H1 (cell line): ENCODE data around the gene MBD1. TPM values are rescaled to one million over a fixed set of nuclear protein-coding genes. Genes with fewer than 3 reads are reported as not detected.

Experiments
- CTCF ChIA-PET: fragments of 300-600 bp; sonication (Branson Sonifier 250); formaldehyde crosslinking; loops from one replicate; lab custom pipeline; 2021; ENCODE audit not compliant: partially characterized antibody; lab: Charles Lee
- POLR2A ChIA-PET: fragments of 300-600 bp; sonication (Branson Sonifier 250); formaldehyde crosslinking; loops from one replicate; lab custom pipeline; 2021; ENCODE audit warnings: inconsistent platforms; ENCODE audit not compliant: partially characterized antibody; lab: Charles Lee
- DNase-seq, 2 experiments: peaks; one replicate each; pipeline versions ENCODE4 v3.0.0 to v3.0.0-alpha.2; 2010 to 2022; ENCODE audit warnings: low spot score in 2 of 2, low read depth in 1 of 2, mixed read lengths in 1 of 2
- FAIRE-seq: peaks from 2 replicates; lab custom pipeline; 2011; peaks lifted over from hg19 to GRCh38; lab: Jason Lieb, UNC
- H2AFZ ChIP-seq: 2 replicates; pipeline ENCODE4 v1.8.1; 2012; ENCODE audit warnings: low read length, inconsistent platforms
- H2AK5ac ChIP-seq: 2 replicates; pipeline ENCODE4 v1.6.1; 2013; ENCODE audit warnings: low read depth, low read length
- H2BK120ac ChIP-seq: replicated peaks from 2 replicates; pipeline ENCODE3; 2013; ENCODE audit warnings: low read depth, low read length, inconsistent platforms
- H2BK12ac ChIP-seq: 2 replicates; pipeline ENCODE4 v1.6.1; 2013; ENCODE audit warnings: low read depth, low read length
- H2BK15ac ChIP-seq: 2 replicates; pipeline ENCODE4 v1.6.1; 2013; ENCODE audit warnings: low read length
- H2BK20ac ChIP-seq: 2 replicates; pipeline ENCODE4 v1.6.1; 2013; ENCODE audit warnings: low read length
- H2BK5ac ChIP-seq: 2 replicates; pipeline ENCODE4 v1.6.1; 2013; ENCODE audit warnings: low read depth, low read length
- H3K14ac ChIP-seq: 2 replicates; pipeline ENCODE4 v1.6.1; 2013; ENCODE audit warnings: inconsistent platforms; ENCODE audit not compliant: insufficient read length
- H3K18ac ChIP-seq: 2 replicates; pipeline ENCODE4 v1.6.1; 2013; ENCODE audit warnings: low read length; ENCODE audit errors: extremely low read depth
- H3K23ac ChIP-seq: 2 replicates; pipeline ENCODE4 v1.6.1; 2013; ENCODE audit warnings: inconsistent platforms; ENCODE audit not compliant: insufficient read length
- H3K23me2 ChIP-seq: 2 replicates; pipeline ENCODE4 v1.6.1; 2013; ENCODE audit warnings: low read depth, low read length
- H3K27ac ChIP-seq: 2 replicates; pipeline ENCODE4 v1.6.1; 2011; ENCODE audit warnings: low read depth, low read length, inconsistent platforms
- H3K27me3 ChIP-seq, 4 experiments: replicated peaks in 1 of 4; 1 replicate in 1 of 4; 2 replicates in 3 of 4; pipeline versions ENCODE4 v1.6.1 to v1.8.1; 2011 to 2013; ENCODE audit warnings: low read length in 3 of 4, mild to moderate bottlenecking in 3 of 4, inconsistent platforms in 2 of 4, mixed read lengths in 2 of 4, moderate library complexity in 1 of 4; ENCODE audit not compliant: control insufficient read depth in 3 of 4, insufficient read depth in 3 of 4; ENCODE audit errors: extremely low read depth in 1 of 4
- H3K36me3 ChIP-seq, 4 experiments: 2 replicates each; pipeline versions ENCODE4 v1.6.1 to v1.8.1; 2011 to 2013; ENCODE audit warnings: mild to moderate bottlenecking in 4 of 4, low read length in 3 of 4, moderate library complexity in 2 of 4, control low read depth in 1 of 4, inconsistent platforms in 1 of 4; ENCODE audit not compliant: insufficient read depth in 4 of 4, control insufficient read depth in 2 of 4
- H3K4ac ChIP-seq: replicated peaks from 2 replicates; pipeline ENCODE3; 2013; ENCODE audit warnings: low read length, low read depth, mixed read lengths, inconsistent platforms; ENCODE audit not compliant: insufficient read length
- H3K4me1 ChIP-seq, 4 experiments: replicated peaks in 1 of 4; 1 replicate in 1 of 4; 2 replicates in 3 of 4; pipeline versions ENCODE4 v1.6.1 to v1.8.1; 2011 to 2013; ENCODE audit warnings: low read length in 3 of 4, inconsistent platforms in 2 of 4, mixed read lengths in 1 of 4; ENCODE audit not compliant: insufficient read depth in 4 of 4, control insufficient read depth in 3 of 4
- H3K4me2 ChIP-seq, 2 experiments: 2 replicates each; pipeline versions ENCODE4 v1.6.1 to v1.8.1; 2011 to 2013; ENCODE audit warnings: low read depth in 2 of 2, low read length in 2 of 2, control low read depth in 1 of 2, inconsistent platforms in 1 of 2, mild to moderate bottlenecking in 1 of 2; ENCODE audit not compliant: insufficient read depth in 1 of 2
- H3K4me3 ChIP-seq, 4 experiments: fragments of 200-600, 300-600 bp in 1 of 4; sonication (generic), shearing (Covaris generic), sonication (Bioruptor Twin) in 1 of 4; 2 replicates each; pipeline versions ENCODE4 v1.5.1 to v1.8.1; 2011 to 2016; ENCODE audit warnings: low read length in 4 of 4, low read depth in 3 of 4, control low read depth in 2 of 4, inconsistent platforms in 2 of 4, mild to moderate bottlenecking in 2 of 4, mixed read lengths in 1 of 4, moderate library complexity in 1 of 4; ENCODE audit not compliant: insufficient read depth in 2 of 4; ENCODE audit errors: extremely low read depth in 1 of 4
- H3K56ac ChIP-seq: replicated peaks from 2 replicates; pipeline ENCODE3; 2013; ENCODE audit warnings: low read depth, mild to moderate bottlenecking, mixed read lengths, low read length, inconsistent platforms; ENCODE audit not compliant: insufficient read length
- H3K79me1 ChIP-seq: 2 replicates; pipeline ENCODE4 v1.6.1; 2013; ENCODE audit warnings: low read depth, low read length, control low read depth
- H3K79me2 ChIP-seq, 2 experiments: 2 replicates each; pipeline versions ENCODE4 v1.6.1 to v1.8.1; 2012 to 2013; ENCODE audit warnings: low read length in 2 of 2, mild to moderate bottlenecking in 2 of 2, inconsistent platforms in 1 of 2; ENCODE audit not compliant: insufficient read depth in 2 of 2, control insufficient read depth in 1 of 2
- H3K9ac ChIP-seq, 4 experiments: replicated peaks in 1 of 4; 1 replicate in 1 of 4; 2 replicates in 3 of 4; pipeline versions ENCODE4 v1.6.1 to v1.8.1; 2011 to 2013; ENCODE audit warnings: low read depth in 3 of 4, low read length in 3 of 4, control low read depth in 2 of 4, mild to moderate bottlenecking in 2 of 4, moderate library complexity in 2 of 4, inconsistent platforms in 1 of 4; ENCODE audit errors: extremely low read depth in 1 of 4
- H3K9me3 ChIP-seq, 2 experiments: 2 replicates each; pipeline versions ENCODE4 v1.6.1 to v1.8.1; 2012 to 2013; ENCODE audit warnings: mild to moderate bottlenecking in 2 of 2, moderate library complexity in 2 of 2, control low read depth in 1 of 2, inconsistent platforms in 1 of 2, low read depth in 1 of 2, low read length in 1 of 2, mixed read lengths in 1 of 2; ENCODE audit not compliant: insufficient read depth in 2 of 2
- H4K20me1 ChIP-seq, 2 experiments: replicated peaks in 1 of 2; 2 replicates each; pipeline versions ENCODE3 to v1.8.1; 2011 to 2013; ENCODE audit warnings: inconsistent platforms in 2 of 2, low read length in 2 of 2, mild to moderate bottlenecking in 1 of 2; ENCODE audit not compliant: insufficient read depth in 2 of 2, control insufficient read depth in 1 of 2
- H4K5ac ChIP-seq: 2 replicates; pipeline ENCODE4 v1.6.1; 2013; ENCODE audit warnings: low read length, low read depth, mixed read lengths, inconsistent platforms; ENCODE audit not compliant: insufficient read length
- H4K8ac ChIP-seq: 2 replicates; pipeline ENCODE4 v1.8.0; 2013; ENCODE audit warnings: mild to moderate bottlenecking, moderate library complexity, low read length, inconsistent platforms; ENCODE audit not compliant: insufficient read depth; ENCODE audit errors: extremely low read depth
- H4K91ac ChIP-seq: replicated peaks from 2 replicates; pipeline ENCODE3; 2013; ENCODE audit warnings: low read length, mixed read lengths, inconsistent platforms; ENCODE audit not compliant: insufficient read length
- BCL11A ChIP-seq, 2 experiments: IDR thresholded peaks; one replicate each; pipeline ENCODE4 v1.6.1; 2011; ENCODE audit warnings: low read depth in 2 of 2, low read length in 2 of 2, mild to moderate bottlenecking in 2 of 2
- CEBPB ChIP-seq: IDR thresholded peaks from 2 replicates; pipeline ENCODE4 v1.6.1; 2012; ENCODE audit warnings: low read depth, low read length
- CTBP2 ChIP-seq: IDR thresholded peaks from 2 replicates; pipeline ENCODE4 v1.7.0; 2011; ENCODE audit warnings: borderline replicate concordance, mild to moderate bottlenecking, moderate library complexity, mixed read lengths, low read length; ENCODE audit not compliant: insufficient read depth, insufficient read length
- CTCF ChIP-seq, 3 experiments: IDR thresholded peaks; 1 replicate in 2 of 3; 2 replicates in 1 of 3; pipeline versions ENCODE4 v1.5.1 to v1.6.1; 2011; ENCODE audit warnings: low read length in 3 of 3, mild to moderate bottlenecking in 3 of 3, inconsistent platforms in 2 of 3, low read depth in 1 of 3, moderate library complexity in 1 of 3; ENCODE audit not compliant: insufficient read depth in 1 of 3; ENCODE audit errors: control extremely low read depth in 1 of 3
- RXRA ChIP-seq: IDR thresholded peaks from 2 replicates; pipeline ENCODE4 v1.6.1; 2011; ENCODE audit warnings: low read depth, mild to moderate bottlenecking, low read length, moderate library complexity; ENCODE audit not compliant: insufficient read depth
- SAP30 ChIP-seq: fragments of 300-600 bp; sonication (generic); IDR thresholded peaks from 2 replicates; pipeline ENCODE4 v1.7.1; 2012; ENCODE audit warnings: low read length, moderate library complexity, mild to moderate bottlenecking, inconsistent platforms; ENCODE audit not compliant: insufficient read depth, insufficient replicate concordance
- SIRT6 ChIP-seq: IDR thresholded peaks from one replicate; pipeline ENCODE4 v1.7.1; 2012; ENCODE audit warnings: low read length, inconsistent platforms
- SP2 ChIP-seq: IDR thresholded peaks from 2 replicates; pipeline ENCODE4 v1.6.1; 2012; ENCODE audit warnings: mild to moderate bottlenecking, low read length, inconsistent platforms
- TAF1 ChIP-seq: IDR thresholded peaks from 2 replicates; pipeline ENCODE4 v1.6.1; 2011; ENCODE audit warnings: mild to moderate bottlenecking, low read depth, low read length
- TAF7 ChIP-seq: optimal IDR thresholded peaks from 2 replicates; pipeline ENCODE3; 2011; ENCODE audit warnings: low read depth, mild to moderate bottlenecking, inconsistent platforms, low read length, moderate library complexity, borderline replicate concordance
- WGBS, 2 experiments: shearing (Covaris generic) in 1 of 2; methylation state at CpG; one replicate each; pipeline versions ENCODE4 v1.1.6 to v1.1.7; 2013 to 2015; ENCODE audit warnings: low lambda C conversion rate in 2 of 2, mixed read lengths in 2 of 2, inconsistent platforms in 1 of 2, low coverage in 1 of 2, missing lambda C conversion rate in 1 of 2; ENCODE audit not compliant: insufficient replicate concordance in 2 of 2, insufficient coverage in 1 of 2, insufficient read length in 1 of 2; ENCODE audit errors: extremely low coverage in 1 of 2, missing lambda C conversion rate in 1 of 2; 5-methylcytosine and 5-hydroxymethylcytosine counted together
- polyA plus RNA-seq, 7 experiments: library from polyadenylated mRNA; depleted of rRNA in 3 of 7; stranded (reverse) in 5 of 7; unstranded in 2 of 7; fragments of >200 nt in 5 of 7; fragments of 200-250 nt in 2 of 7; gene quantifications; 1 replicate in 5 of 7; 2 replicates in 1 of 7; 4 replicates in 1 of 7; pipeline versions ENCODE4 v1.2.1 to v1.2.3, GENCODE V29; 2011 to 2013; ENCODE audit warnings: missing spikeins in 2 of 7, mixed read lengths in 2 of 7
- total RNA-seq: library from RNA; stranded (reverse); fragmentation: NEBNext Ultra II Directional; extraction: Animal tissue kit (Norgen Biotek cat#: 25700); gene quantifications from 2 replicates; pipeline ENCODE4 v1.2.1, GENCODE V29; 2021

The MBD1 gene
- total and polyA plus RNA-seq, 2 of the 8 experiments (the other 6 are each of a cell fraction or from before 2014, with no cell fraction given): 32.2 to 41.6 TPM

- Histone ChIP-seq H4K91ac (no peak overlapping the region), H3K27ac (no peak overlapping the region), H3K14ac (no peak overlapping the region), H3K79me1 (peaks cover under 1% of the 10 kb centered on the region; the same call in 1 of the 2 replicates), H3K23me2 (peaks cover 14% of the 10 kb centered on the region), H2AK5ac (no peak overlapping the region), H3K23ac (no peak overlapping the region), H2BK20ac (no peak overlapping the region), H3K4ac (no peak overlapping the region), H2BK12ac (no peak overlapping the region), H3K4me1 (peaks cover 0 to 8% (median 5%) of the 10 kb centered on the region in 4 experiments; a peak in 5 of 7 replicates), H4K8ac (peak overlapping the region; percentile 80), H2AFZ (no peak overlapping the region), H4K5ac (no peak overlapping the region), H3K9ac (no peak overlapping the region), H2BK120ac (no peak overlapping the region), H2BK5ac (no peak overlapping the region), H3K4me3 (no peak overlapping the region), H3K27me3 (no peaks in the 10 kb centered on the region), H3K56ac (no peak overlapping the region), H3K79me2 (peaks cover 0 to 9% of the 10 kb centered on the region in 2 experiments; a peak in 2 of 4 replicates), H2BK15ac (no peak overlapping the region), H3K18ac (no peak overlapping the region), H4K20me1 (peaks cover 0 to 5% of the 10 kb centered on the region in 2 experiments), H3K9me3 (no peaks in the 10 kb centered on the region), H3K4me2 (peak overlapping the region in 1 of 2 experiments; percentile 80; a peak in 1 of 4 replicates), H3K36me3 (peaks cover 3 to 25% (median 21%) of the 10 kb centered on the region in 4 experiments)
- 95% methylated on average over 24 of the region's 24 CpGs; no CpG with 5 or more reads in 1 of the 2 experiments for WGBS, 2 experiments
- FAIRE-seq (no peak), DNase-seq (no peak)
- TF ChIP-seq TAF1 (no peak), SAP30 (no peak), CTBP2 (no peak), CEBPB (no peak), CTCF (IDR thresholded peaks at IDR 0.05; ENCODE audit: control extremely low read depth in 1 of 3, insufficient read depth in 1 of 3, low read depth in 1 of 3, low read length in 3 of 3) (no peak), SIRT6 (no peak), BCL11A (IDR thresholded peaks at IDR 0.05; ENCODE audit: low read depth in 2 of 2, low read length in 2 of 2) (no peak), SP2 (no peak), RXRA (no peak), TAF7 (no peak)
- CTCF ChIA-PET: interaction anchor here (0.7 kb wide), 1 partner anchor 18 kb away, joined by 3 read pairs; no protein-coding TSS in a partner anchor
- POLR2A ChIA-PET: interaction anchor here (1.2 kb wide), 1 partner anchor 89 kb away, joined by 3 read pairs; the partner anchor contains the start of gene SKA1
These were observed 4.5 kb upstream of the MBD1 start for GRCh38 chr18:50285631-50286321.
